ENCODE measurements around the gene TBC1D8.

- TF ChIP-seq CTCF (IDR thresholded peaks at IDR 0.05) (no peak), POLR2A (IDR thresholded peaks at IDR 0.05) (peak in 2 of 3 donors; percentile 25 to 36)
These were observed 31.8 kb downstream of the TBC1D8 start for GRCh38 chr2:101119431-101119830.

All from body of pancreas (tissue), 4 donors.